ENCODE measurements around the gene PIK3R6.

DNA sequence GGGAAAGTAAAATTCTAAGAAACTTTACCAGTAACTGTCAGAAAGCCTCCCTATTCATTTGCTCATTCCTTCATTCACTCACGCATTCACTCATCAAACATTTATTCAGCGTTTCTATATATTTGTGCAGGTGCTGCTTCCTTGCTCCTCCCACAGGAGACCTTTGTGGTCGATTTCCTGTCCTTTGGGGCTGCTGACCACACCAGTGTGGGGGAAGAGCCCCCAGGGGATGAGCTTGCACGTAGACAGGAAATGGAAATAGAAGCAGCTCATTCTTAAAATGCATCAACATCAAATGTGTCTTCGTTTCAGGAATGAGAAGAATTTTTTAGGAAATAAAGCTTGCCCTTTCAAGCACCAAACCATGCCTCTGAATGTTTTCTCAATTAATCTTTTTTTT, 9.6 kb downstream of the PIK3R6 start:
- TF ChIP-seq GABPA (IDR thresholded peaks at IDR 0.05; ENCODE audit: low read depth) (no peak; the same call in 1 of the 2 replicates), ZNF24 (IDR thresholded peaks at IDR 0.05) (peak; percentile 98), CTCF (IDR thresholded peaks at IDR 0.05 in 2 of 3, conservative IDR thresholded peaks at IDR 0.05 in 1 of 3; ENCODE audit: control insufficient read depth in 2 of 3, extremely low read depth in 1 of 3, insufficient read depth in 1 of 3, low read depth in 3 of 3, low read length in 3 of 3) (no peak)

Data from GM12878 (cell line).